OCI-LY3 (cell line): Measurements from ENCODE around the gene EIF4G3.

Source experiments
- H2AFZ ChIP-seq: fragments of 200-600, 300-600 bp; shearing (Covaris generic); 2 replicates; pipeline ENCODE4 v1.6.0; 2014; ENCODE audit warnings: antibody characterized with exemption, low read depth, low read length
- H3K27ac ChIP-seq: fragments of 200-600, 300-600 bp; sonication (generic); 2 replicates; pipeline ENCODE4 v1.5.1; 2014; ENCODE audit warnings: mild to moderate bottlenecking, low read length, moderate library complexity, mixed read lengths
- H3K27me3 ChIP-seq: fragments of 200-600, 300-600 bp; sonication (generic); 2 replicates; pipeline ENCODE4 v1.6.1; 2014; ENCODE audit warnings: low read depth, low read length, mixed read lengths
- H3K36me3 ChIP-seq: fragments of 200-600, 300-600 bp; sonication (generic); replicated peaks from 2 replicates; pipeline ENCODE3; 2014; ENCODE audit warnings: low read depth, low read length, mixed read lengths
- H3K4me1 ChIP-seq: fragments of 300-600, 200-600 bp; sonication (generic); 2 replicates; pipeline ENCODE4 v1.6.1; 2014; ENCODE audit warnings: low read length, mixed read lengths
- H3K4me2 ChIP-seq: fragments of 200-600, 300-600 bp; sonication (generic); 2 replicates; pipeline ENCODE4 v1.6.1; 2014; ENCODE audit warnings: low read length, mixed read lengths
- H3K4me3 ChIP-seq: fragments of 300-600, 200-600 bp; sonication (generic); 2 replicates; pipeline ENCODE4 v1.5.1; 2014; ENCODE audit warnings: antibody characterized with exemption, mild to moderate bottlenecking, low read length, moderate library complexity
- H3K79me2 ChIP-seq: fragments of 300-600, 200-600 bp; shearing (Covaris generic); 2 replicates; pipeline ENCODE4 v1.6.1; 2014; ENCODE audit warnings: mild to moderate bottlenecking, low read length, mixed read lengths
- H3K9ac ChIP-seq: fragments of 300-600, 200-600 bp; shearing (Covaris generic); 2 replicates; pipeline ENCODE4 v1.6.0; 2014; ENCODE audit warnings: mild to moderate bottlenecking, low read length, moderate library complexity
- H3K9me3 ChIP-seq: fragments of 200-600, 300-600 bp; shearing (Covaris generic); 2 replicates; pipeline ENCODE4 v1.6.1; 2014; ENCODE audit warnings: low read length, mixed read lengths; ENCODE audit not compliant: insufficient read depth
- H4K20me1 ChIP-seq: fragments of 200-600, 300-600 bp; sonication (generic); 2 replicates; pipeline ENCODE4 v1.6.1; 2016; ENCODE audit warnings: low read length, mixed read lengths; ENCODE audit not compliant: insufficient read depth
- CTCF ChIP-seq: fragments of 200-600, 300-600 bp; sonication (generic); IDR thresholded peaks from 2 replicates; pipeline ENCODE4 v1.5.1; 2014; ENCODE audit warnings: antibody characterized with exemption, low read length, low read depth
- EZH2phosphoT487 ChIP-seq: fragments of 200-600 bp; shearing (Covaris generic); IDR thresholded peaks from 2 replicates; pipeline ENCODE4 v1.6.1; 2018; ENCODE audit warnings: antibody characterized with exemption, mixed run types, low read depth

The EIF4G3 gene

GRCh38 chr1:21090463-21090862, 86.2 kb downstream of the EIF4G3 start:
- TF ChIP-seq CTCF (no peak), EZH2phosphoT487 (no peak)
- H3K4me3 ChIP-seq, result no peak overlapping the region
- H4K20me1 ChIP-seq, result no peaks in the 10 kb centered on the region
- H3K27me3 ChIP-seq, result no peaks in the 10 kb centered on the region
- no peak overlapping the region for H2AFZ ChIP-seq
- no peak overlapping the region for H3K27ac ChIP-seq
- H3K36me3 ChIP-seq, result peaks cover 5% of the 10 kb centered on the region
- 0 out of 2 replicates have a peak overlapping the region, but pooled peaks have one; percentile 0 for H3K4me2 ChIP-seq
- no peaks in the 10 kb centered on the region for H3K9me3 ChIP-seq
- H3K4me1 ChIP-seq, result peaks cover 8% of the 10 kb centered on the region
- H3K9ac ChIP-seq, result no peak overlapping the region
- H3K79me2 ChIP-seq, result 0 out of 2 replicates have a peak, but pooled peaks cover 5% of the 10 kb centered on the region

GRCh38 chr1:21089731-21090130, 87.0 kb downstream of the EIF4G3 start:
- H3K9ac ChIP-seq, result no peak overlapping the region
- no peak overlapping the region for H3K4me3 ChIP-seq
- H2AFZ ChIP-seq, result no peak overlapping the region
- no peak overlapping the region for H3K4me2 ChIP-seq
- H3K36me3 ChIP-seq, result peaks cover 8% of the 10 kb centered on the region
- H3K9me3 ChIP-seq, result no peaks in the 10 kb centered on the region
- H3K4me1 ChIP-seq, result peaks cover 8% of the 10 kb centered on the region
- no peaks in the 10 kb centered on the region for H3K27me3 ChIP-seq
- TF ChIP-seq EZH2phosphoT487 (no peak), CTCF (no peak)
- no peaks in the 10 kb centered on the region for H4K20me1 ChIP-seq
- H3K27ac ChIP-seq, result no peak overlapping the region
- H3K79me2 ChIP-seq, result 0 out of 2 replicates have a peak, but pooled peaks cover 5% of the 10 kb centered on the region

- no peak overlapping the region for H2AFZ ChIP-seq
- H3K27ac ChIP-seq, result no peak overlapping the region
- H3K4me2 ChIP-seq, result no peak overlapping the region
These were observed 87.4 kb downstream of the EIF4G3 start for GRCh38 chr1:21089299-21089698.

More at GRCh38 chr1:21089299-21089698, 87.4 kb downstream of the EIF4G3 start:
- TF ChIP-seq CTCF (no peak), EZH2phosphoT487 (no peak)
- Histone ChIP-seq H4K20me1 (no peaks in the 10 kb centered on the region), H3K27me3 (no peaks in the 10 kb centered on the region), H3K9me3 (0 out of 2 replicates have a peak, but pooled peaks cover 2% of the 10 kb centered on the region), H3K79me2 (0 out of 2 replicates have a peak, but pooled peaks cover 5% of the 10 kb centered on the region), H3K4me3 (no peak overlapping the region), H3K36me3 (peaks cover 12% of the 10 kb centered on the region), H3K9ac (no peak overlapping the region), H3K4me1 (peaks cover 10% of the 10 kb centered on the region)
